Uterus (tissue), 4 donors: Measurements from ENCODE around the gene TIMM10. TPM values are rescaled to one million over a fixed set of nuclear protein-coding genes. Genes with fewer than 3 reads are reported as not detected.

Experiments used
- DNase-seq, 2 donors: peaks; one replicate each; pipeline ENCODE4 v3.0.0-alpha.2; 2019 to 2020
- H3K27ac ChIP-seq, 2 donors: fragments of 200-600 bp; sonication (generic); 1 replicate in 1 of 2; 2 replicates in 1 of 2; pipeline ENCODE4 v1.5.1; 2016 to 2018
- H3K27me3 ChIP-seq, 2 donors: fragments of 200-600 bp; sonication (generic); one replicate each; pipeline ENCODE4 v1.5.1; 2018 to 2019; ENCODE audit warnings: control low read depth in 1 of 2
- H3K36me3 ChIP-seq, 2 donors: fragments of 200-600 bp; sonication (generic); one replicate each; pipeline ENCODE4 v1.5.1; 2019; ENCODE audit warnings: control low read depth in 1 of 2
- H3K4me1 ChIP-seq, 2 donors: fragments of 200-600 bp; sonication (generic); one replicate each; pipeline ENCODE4 v1.5.1; 2018 to 2019; ENCODE audit warnings: control low read depth in 1 of 2
- H3K4me3 ChIP-seq, 2 donors: fragments of 200-600 bp; sonication (generic); 1 replicate in 1 of 2; 2 replicates in 1 of 2; pipeline ENCODE4 v1.5.1; 2018 to 2019; ENCODE audit warnings: mild to moderate bottlenecking in 1 of 2
- H3K9me3 ChIP-seq, 2 donors: fragments of 200-600 bp; sonication (generic); one replicate each; pipeline ENCODE4 v1.5.1; 2019; ENCODE audit warnings: control low read depth in 1 of 2
- POLR2A ChIP-seq, 2 donors: fragments of 450-650 bp; IDR thresholded peaks; one replicate each; pipeline ENCODE4 v1.6.1; 2016; ENCODE audit warnings: antibody characterized with exemption in 2 of 2, mild to moderate bottlenecking in 1 of 2, moderate library complexity in 1 of 2
- intact Hi-C: fragments of 100-400 bp; cut with DNase I; formaldehyde crosslinking; loops from one replicate; pipeline ENCODE4 v1.15.1; 2023; ENCODE audit warnings: low total_unique reads
- total RNA-seq, 4 donors: library from RNA; depleted of rRNA in 3 of 4; stranded (reverse); fragments of >200 nt in 3 of 4; gene quantifications; one replicate each; pipeline versions ENCODE4 v1.1.0 to v1.2.4, GENCODE V29; 2014 to 2023
- TF ChIP-seq, protein P1 (sequence below), 4 experiments: fragments of 200-600 bp in 2 of 4; fragments of 450-650 bp in 2 of 4; sonication (generic) in 2 of 4; IDR thresholded peaks; one replicate each; pipeline ENCODE4 v1.5.1; 2016 to 2019; ENCODE audit warnings: antibody characterized with exemption in 4 of 4, mild to moderate bottlenecking in 2 of 4, moderate library complexity in 1 of 4
- donor health status: DM: yes; HTN: yes; CAD: no.

The TIMM10 gene, protein sequence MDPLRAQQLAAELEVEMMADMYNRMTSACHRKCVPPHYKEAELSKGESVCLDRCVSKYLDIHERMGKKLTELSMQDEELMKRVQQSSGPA
- total RNA-seq = 10 to 100 TPM in 3 of 4 donors, 1 to 10 TPM in 1; 7.7 to 47.4 (median 19.6) TPM

DNA sequence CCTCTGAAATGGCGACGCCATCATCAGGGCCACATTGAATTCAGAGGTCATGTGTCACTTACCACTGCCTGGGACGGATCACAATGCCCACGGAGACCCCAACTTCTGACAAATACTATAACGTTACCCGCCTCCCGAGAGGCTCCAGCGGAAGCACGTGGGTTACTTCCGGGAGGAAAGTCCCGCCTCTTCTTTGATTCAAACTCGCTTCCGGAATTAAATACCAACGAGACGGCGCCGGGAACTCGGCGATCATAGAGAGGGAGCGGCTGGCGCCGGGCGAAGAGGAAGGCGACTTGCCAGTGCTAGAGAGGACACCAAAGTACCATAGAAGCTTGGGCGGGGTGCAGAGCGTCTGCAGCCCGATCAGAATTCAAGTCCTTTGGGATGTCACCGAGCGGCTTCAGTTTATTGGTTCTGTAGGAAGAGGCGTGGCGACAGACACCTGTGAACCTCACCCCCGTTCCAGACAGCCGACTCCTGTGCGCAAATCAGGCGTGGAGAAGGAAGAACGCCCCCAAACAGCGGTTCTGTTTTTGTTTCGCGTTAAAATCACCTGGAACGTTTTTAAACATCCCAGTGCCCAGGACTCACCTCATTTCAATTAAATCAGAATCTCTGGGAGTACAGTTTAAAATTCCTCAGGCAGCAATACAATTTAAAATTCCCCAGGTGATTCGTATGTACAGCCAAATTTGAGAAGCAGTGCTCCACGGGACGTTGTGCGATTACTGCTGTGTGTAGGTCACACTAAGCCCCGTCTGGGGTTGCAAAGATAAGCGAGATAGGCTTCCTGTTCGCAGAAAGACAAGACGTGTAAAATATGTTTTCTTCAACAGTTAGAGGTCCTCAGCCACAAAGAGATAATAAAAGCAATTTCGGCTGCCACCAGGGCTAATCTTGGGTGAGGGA is at the start of gene TIMM10:
TIMM10 (minus strand) TSS at position 159 of the 912 bp plus-strand sequence. CDS start 565 bp downstream, outside the sequence.
- Histone ChIP-seq H3K27me3 (no peaks in the 10 kb centered on the region), H3K4me1 (peaks cover 0 to 9% of the 10 kb centered on the region in 2 donors), H3K4me3 (peak within 1 kb of the TSS; percentile 62 to 68), H3K9me3 (no peaks in the 10 kb centered on the region), H3K36me3 (no peaks in the 10 kb centered on the region), H3K27ac (peak within 1 kb of the TSS; percentile 59 to 64)
- TF ChIP-seq, protein P1, sequence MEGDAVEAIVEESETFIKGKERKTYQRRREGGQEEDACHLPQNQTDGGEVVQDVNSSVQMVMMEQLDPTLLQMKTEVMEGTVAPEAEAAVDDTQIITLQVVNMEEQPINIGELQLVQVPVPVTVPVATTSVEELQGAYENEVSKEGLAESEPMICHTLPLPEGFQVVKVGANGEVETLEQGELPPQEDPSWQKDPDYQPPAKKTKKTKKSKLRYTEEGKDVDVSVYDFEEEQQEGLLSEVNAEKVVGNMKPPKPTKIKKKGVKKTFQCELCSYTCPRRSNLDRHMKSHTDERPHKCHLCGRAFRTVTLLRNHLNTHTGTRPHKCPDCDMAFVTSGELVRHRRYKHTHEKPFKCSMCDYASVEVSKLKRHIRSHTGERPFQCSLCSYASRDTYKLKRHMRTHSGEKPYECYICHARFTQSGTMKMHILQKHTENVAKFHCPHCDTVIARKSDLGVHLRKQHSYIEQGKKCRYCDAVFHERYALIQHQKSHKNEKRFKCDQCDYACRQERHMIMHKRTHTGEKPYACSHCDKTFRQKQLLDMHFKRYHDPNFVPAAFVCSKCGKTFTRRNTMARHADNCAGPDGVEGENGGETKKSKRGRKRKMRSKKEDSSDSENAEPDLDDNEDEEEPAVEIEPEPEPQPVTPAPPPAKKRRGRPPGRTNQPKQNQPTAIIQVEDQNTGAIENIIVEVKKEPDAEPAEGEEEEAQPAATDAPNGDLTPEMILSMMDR (IDR thresholded peaks at IDR 0.05) = peak in 1 of 4 experiments; percentile 24
- peak; percentile 34 to 66 for TF ChIP-seq POLR2A (IDR thresholded peaks at IDR 0.05)
- intact Hi-C loops = no loop called here
- DNase-seq = peak; percentile 93 to 95

DNA sequence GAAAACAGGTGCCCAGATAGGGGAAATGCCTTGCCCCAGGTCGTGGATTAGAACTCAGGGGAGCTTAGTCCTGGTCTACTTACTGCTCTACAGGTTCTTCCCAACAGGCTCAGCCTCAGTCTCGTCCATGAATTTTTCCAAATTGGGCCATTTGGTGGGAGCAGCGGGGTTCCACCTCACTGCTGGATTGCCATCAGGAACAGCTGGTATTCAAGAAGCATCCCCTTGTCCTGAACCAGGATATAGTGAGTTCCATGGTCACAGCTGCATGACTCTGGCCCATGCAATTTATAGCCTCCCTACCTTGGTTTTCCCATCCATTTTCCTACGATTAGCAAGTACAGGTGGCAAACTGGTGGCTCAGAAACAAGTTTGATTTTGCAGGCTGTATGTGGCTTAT is 43.5 kb upstream of the TIMM10 start:
- H3K27me3 ChIP-seq = no peaks in the 10 kb centered on the region
- no peak for TF ChIP-seq POLR2A (IDR thresholded peaks at IDR 0.05)
- TF ChIP-seq, protein P1 (IDR thresholded peaks at IDR 0.05) = no peak
- no peak for DNase-seq
- no peak overlapping the region for H3K27ac ChIP-seq
- no peaks in the 10 kb centered on the region for H3K4me1 ChIP-seq
- no peak overlapping the region for H3K4me3 ChIP-seq
- intact Hi-C loops = no loop called here
- no peaks in the 10 kb centered on the region for H3K9me3 ChIP-seq
- H3K36me3 ChIP-seq = no peaks in the 10 kb centered on the region

GRCh38 chr11:57571606-57572005 is 41.1 kb upstream of the TIMM10 start:
- no peak for DNase-seq
- TF ChIP-seq POLR2A (IDR thresholded peaks at IDR 0.05) = no peak
- TF ChIP-seq, protein P1 (IDR thresholded peaks at IDR 0.05) = no peak
- no peaks in the 10 kb centered on the region for H3K9me3 ChIP-seq
- H3K36me3 ChIP-seq = no peaks in the 10 kb centered on the region
- intact Hi-C loops = no loop called here
- no peaks in the 10 kb centered on the region for H3K27me3 ChIP-seq
- H3K27ac ChIP-seq = no peak overlapping the region
- H3K4me3 ChIP-seq = no peak overlapping the region
- H3K4me1 ChIP-seq = no peaks in the 10 kb centered on the region

- Histone ChIP-seq H3K36me3 (no peaks in the 10 kb centered on the region), H3K4me1 (no peaks in the 10 kb centered on the region), H3K27ac (peak overlapping the region; percentile 86 to 88), H3K4me3 (peak overlapping the region; percentile 60 to 62), H3K9me3 (no peaks in the 10 kb centered on the region), H3K27me3 (no peaks in the 10 kb centered on the region)
- intact Hi-C loops = loop anchor here (5.0 kb wide), 2 partner anchors 34 to 69 kb away; no protein-coding TSS in a partner anchor
- peak in 1 of 2 donors; percentile 12 for TF ChIP-seq POLR2A (IDR thresholded peaks at IDR 0.05)
- TF ChIP-seq, protein P1 (IDR thresholded peaks at IDR 0.05) = peak in 2 of 4 experiments; percentile 90 to 93
- DNase-seq = peak; percentile 85 to 89
Measured at GRCh38 chr11:57568330-57568766, 37.8 kb upstream of the TIMM10 start.
